HG03108 (cell line): ENCODE measurements around the gene SLC17A7.

Source experiments
- ATAC-seq: cut with Tn5 transposase; IDR thresholded peaks from one replicate; pipeline ENCODE4 v1.9.1; 2021; ENCODE audit warnings: moderate library complexity; ENCODE audit not compliant: unreplicated experiment

The SLC17A7 gene

DNA sequence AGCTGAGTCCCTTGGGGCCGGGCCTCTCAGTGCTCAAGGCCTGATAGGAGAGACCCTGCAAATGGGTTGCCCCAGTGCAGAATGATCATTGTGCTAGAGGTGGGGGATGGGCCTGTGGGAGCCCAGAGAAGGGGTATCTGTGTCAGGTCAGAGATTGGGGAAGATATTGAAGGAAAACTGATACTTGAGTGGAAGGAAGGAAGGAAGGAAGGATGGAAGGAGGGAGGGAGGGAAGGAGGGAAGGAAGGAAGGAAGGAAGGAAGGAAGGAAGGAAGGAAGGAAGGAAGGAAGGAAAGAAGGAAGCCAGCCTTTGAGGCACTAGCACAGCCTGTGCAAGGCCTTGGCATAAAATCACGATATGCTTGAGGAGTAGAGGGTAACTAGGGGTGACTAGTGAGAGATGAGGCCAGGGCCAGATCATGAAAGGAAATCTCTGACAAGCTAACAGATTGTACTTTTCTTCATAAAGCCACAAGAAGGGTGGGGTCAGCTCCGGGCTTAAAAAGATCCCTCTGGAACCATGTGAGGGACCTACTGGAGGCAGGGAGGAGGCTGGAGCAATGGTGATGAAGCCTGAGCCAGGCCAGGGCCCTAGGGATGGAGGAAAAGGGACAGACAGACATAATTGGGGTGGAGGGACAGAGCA is 29.5 kb downstream of the SLC17A7 start:
- no peak for ATAC-seq

DNA sequence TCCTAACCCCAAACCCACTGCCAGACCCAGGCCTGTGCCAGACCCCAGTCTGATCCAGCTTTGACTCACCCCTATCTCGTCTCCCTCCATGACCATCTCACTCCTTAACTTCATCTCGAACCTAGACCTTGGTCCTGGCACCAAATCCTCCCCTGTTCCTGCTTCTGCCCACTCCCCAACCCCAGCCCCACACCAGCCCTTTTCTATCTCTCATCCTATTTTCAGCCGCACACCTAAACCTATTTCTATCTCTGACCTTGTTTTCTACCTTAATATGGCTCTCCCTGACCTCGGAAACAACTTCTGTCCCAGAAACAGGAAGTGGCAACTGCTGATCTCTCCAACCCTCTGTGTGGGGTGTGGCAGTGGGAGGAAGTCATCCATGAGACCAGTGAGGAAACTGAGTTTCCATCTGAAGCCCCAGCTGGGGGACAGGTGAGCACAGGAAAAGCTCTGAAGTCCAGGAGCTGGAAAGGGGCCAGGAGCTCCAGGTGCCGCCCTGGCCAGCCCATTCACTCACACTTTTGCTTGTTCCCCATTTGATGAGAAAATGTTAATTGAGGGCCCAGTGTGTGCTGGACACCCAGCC is 31.8 kb downstream of the SLC17A7 start:
- ATAC-seq: no peak

DNA sequence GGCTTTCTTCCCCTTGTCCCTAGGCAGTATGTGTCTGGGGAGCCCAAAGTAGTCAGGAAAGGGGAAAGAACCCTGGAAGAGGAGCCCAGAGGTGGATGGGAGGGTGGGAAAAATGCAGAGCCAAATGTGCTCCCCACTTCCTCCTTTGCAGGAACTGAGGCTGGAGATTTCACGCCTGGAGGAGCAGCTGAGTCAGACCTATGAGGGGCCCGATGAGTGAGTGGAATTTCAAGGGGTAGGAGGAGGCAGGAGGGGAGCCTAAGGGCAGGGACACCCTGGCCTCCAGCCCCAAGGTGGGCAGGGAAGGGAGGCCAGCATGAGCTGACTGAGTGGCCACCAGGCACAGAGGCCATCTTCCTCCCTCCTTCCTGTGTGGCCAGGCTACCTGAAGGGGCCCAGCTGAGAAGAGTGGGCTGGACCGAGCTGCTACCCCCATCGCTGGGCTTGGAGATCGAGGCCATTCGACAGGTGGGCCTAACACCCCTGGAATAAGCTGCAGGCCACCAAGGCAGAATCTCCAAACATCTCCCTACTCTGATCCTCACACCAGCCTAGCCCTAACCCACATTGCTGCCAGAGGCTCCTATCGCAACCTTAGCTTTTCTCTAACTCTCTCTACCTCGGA is 32.4 kb downstream of the SLC17A7 start:
- no peak for ATAC-seq

DNA sequence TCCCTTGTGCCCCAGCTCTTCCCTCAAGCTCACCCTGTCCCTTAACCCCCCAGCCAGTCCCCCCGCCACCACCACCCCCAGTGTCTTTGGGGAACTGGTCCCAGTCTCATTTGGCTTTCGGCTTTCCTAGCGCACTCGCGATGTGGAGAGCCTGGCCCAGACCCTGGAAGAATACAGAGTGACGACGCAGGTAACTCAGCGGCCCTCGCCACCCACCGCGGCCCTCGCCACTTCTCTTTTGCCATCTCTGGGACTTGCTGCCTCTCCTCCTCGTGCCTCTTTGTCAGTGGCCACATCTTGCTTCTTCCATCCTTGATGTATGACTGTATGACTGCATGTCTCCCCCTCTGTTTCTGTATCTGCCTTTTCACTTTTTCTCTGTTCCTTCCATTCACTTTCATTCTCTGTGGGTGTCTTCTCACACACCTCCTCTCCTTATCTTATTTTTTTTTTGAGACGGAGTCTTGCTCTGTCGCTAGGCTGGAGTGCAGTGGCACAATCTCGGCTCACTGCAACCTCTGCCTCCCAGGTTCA is 33.8 kb downstream of the SLC17A7 start:
- no peak for ATAC-seq

DNA sequence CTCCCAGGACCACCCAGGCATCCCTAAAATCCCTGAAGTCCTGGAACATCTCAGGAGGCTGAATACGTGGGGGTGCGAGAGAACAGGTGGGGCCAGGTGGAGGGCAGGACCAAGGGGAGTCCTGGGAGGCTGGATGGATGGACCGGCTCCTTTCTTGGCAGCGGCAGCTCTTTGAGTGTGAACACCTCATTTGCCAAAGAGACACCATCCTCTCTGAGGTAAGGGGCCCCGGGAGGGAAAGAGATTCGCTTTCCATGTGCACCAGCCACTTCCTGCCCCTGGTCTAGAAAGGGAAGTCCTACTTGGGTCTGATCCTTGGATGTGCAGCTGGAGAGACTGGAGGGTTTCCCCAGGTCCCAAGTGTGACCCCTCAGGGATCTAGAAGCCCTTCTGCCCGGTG is 34.2 kb downstream of the SLC17A7 start:
- no peak for ATAC-seq

DNA sequence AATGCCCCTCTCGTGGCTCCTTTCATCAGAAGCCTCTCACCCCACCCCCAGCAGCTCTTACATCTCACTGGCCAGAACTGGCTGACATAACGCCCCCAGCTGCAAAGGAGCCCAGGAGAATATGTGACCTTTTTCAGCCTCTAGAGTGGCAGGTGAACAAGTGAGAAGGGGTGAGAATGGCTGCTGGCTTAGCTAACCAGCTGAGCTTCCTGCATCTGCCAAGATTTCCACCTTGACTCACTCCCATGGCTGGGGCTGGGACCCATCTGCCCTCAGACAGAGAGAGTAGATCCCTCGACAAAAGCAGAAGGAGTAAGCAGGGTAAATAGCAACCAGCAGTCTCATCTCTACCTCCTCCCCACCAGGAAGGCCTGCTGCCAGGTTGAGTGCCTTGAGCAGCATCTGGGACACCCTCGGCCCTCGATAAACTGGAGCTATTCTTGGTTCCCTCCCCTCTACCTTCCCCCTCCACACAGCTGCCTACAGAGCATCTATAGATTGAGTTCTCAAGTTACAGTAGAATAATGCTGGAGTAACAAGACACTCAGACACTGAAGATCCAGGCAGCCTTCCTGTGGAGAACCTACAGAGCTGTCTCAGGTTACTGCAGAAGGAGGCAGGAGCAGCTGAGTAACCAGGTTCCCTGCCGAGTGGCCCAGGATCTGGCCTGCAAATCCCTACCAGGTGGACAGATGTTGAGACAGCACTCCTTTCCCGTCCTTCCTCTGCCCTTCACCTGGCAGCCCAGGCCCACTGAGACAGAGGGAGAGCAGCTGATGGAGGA is 37.7 kb downstream of the SLC17A7 start:
- no peak for ATAC-seq

DNA sequence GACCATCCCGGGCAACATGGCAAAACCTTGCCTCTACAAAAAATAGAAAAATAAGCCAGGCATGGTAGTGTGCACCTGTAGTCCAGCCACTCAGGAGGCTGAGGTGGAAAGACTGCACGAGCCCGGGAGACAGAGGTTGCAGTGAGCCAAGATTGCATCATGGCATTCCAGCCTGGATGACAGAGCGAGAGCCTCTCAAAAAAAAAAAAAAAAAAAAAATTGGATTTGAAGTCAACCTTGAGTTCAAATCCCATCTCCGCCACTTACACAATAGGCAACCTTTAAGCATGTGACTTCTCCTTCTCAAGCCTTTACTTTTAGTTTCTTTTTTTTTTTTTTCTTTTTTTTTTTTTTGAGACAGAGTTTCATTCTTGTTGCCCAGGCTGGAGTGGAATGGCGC is 41.3 kb downstream of the SLC17A7 start:
- ATAC-seq: no peak

DNA sequence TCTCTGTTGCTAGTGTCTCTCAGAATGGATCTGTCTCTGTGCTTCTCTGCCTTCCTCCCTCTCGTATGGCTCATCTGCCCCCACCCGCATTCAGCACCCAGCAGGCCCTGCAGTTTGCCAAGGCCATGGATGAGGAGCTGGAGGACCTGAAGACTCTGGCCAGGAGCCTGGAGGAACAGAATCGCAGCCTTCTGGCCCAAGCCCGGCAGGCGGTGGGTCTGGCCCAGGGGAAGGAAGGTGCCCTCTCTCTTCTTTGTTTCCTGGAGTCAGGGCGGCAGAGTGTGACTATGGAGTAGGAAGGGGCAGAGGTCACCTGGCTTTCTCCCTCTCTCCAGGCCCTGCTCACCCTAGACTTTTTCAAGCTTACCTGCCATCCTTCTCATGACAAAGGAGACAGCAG is 42.4 kb downstream of the SLC17A7 start:
- no peak for ATAC-seq

DNA sequence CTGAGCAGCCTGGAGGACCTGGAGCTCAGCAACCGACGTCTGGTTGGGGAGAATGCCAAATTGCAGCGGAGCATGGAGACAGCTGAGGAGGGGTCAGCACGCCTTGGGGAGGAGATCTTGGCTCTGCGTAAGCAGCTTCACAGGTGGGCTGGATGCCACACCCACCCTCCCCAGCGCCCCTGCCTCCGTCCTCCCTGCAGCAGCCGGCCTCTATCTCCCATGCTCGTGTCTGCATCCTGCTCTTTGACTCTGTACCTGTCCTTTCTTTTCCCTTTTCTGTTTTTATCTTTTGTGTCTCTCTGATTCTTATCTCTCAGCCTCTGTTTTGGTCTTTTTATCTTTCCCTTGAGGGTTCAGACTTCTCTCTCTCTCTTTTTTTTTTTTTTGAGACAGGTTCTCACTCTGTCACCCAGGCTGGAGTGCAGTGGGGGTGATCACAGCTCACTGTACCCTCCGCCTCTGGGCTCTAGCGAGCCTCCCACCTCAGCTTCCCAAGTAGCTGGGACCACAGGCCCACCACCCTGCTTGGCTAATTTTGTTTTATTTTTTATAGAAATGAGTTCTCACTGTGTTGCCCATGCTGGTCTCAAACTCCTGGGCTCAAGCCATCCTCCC is 43.2 kb downstream of the SLC17A7 start:
- no peak for ATAC-seq

DNA sequence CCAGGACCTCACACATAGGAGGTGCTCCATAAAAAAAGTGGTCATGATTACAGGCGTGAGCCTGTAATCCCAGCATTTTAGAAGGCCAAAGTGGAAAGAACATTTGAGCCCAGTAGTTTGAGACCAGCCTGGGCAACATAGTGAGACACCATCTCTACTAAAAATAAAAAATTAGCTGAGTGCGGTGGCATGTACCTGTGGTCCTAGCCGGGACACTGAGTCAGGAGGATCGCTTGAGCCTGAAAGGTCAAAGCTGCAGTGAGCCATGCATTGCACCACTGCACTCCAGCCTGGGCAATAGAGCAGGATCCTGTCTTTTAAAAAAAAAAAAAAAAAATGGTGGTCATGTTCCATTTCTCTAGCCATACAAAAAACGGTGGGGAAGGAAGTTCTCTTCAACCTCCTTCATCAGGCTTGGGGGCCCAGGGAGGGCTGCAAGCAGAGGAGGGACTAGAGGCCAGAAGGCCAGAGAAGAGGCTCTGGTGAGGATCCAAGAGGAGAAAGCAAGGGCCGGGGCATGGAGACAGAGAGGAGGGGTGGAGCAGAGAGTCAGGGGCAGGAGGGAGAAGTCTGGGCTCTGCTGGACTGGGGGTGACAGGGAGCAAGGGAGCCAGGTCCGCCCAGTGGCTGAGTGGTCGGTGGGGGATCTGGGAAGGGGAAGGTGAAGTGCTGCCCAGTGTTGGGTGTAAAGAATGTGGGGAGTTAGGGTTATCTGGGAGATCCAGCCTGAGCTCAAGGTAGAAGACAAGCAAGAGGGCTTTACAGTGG is 44.4 kb downstream of the SLC17A7 start:
- no peak for ATAC-seq

DNA sequence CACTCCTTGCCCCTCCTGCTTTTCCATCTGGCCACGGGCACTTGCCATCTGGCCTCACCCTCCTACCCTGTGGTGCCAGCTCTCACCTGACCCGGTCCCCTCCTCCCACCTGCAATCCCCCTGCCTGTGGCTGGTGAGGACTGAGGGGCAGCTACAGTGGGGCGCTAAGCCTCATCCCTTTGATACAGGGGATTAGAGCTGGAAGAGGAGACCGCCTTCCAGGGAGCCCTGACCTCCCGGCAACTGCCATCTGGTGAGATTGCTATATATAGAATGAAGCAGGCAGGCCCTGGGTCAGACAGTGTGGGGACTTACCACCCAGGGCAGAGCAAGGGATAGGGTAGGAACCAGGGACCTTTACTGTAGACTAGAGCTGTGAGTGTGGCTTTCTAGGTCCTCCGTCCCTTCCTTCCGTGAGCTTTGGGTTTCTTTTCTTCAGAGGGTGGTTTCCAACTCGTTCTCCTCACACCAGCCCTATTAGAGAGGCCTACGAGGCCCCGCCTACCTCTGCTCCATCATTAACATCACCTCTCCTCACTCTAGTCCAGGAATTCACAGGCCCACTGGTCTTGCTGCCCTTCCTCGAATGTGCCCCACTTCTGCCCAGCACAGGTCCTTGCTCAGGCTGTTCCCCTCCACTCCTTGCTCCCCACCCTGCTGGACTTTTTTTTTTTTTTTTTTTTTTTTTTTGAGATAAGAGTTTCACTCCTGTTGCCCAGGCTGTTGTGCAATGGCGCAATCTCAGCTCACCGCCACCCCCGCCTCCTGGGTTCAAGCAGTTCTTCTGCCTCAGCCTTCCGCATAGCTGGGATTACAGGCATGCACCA is 45.5 kb downstream of the SLC17A7 start:
- no peak for ATAC-seq

DNA sequence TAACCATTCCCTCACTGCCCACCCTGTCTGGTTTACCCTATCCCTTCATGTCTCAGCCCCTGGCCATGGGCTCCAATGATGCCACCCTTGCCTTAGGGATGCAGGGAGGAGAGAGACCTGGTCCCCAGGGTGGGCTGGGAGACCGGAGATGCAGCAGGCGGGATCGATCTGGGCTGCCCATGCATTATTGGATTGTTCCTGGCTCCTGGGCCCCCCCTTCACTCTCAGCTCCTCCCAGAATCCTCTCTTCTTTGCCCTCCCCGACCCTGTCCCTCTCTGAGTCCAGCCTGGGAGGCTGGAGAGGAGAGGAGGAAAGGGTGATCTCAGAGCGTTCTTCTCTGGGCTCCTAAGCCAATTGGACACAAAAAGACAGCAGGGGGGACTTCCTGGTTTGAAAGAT is 47.4 kb downstream of the SLC17A7 start:
- no peak for ATAC-seq

DNA sequence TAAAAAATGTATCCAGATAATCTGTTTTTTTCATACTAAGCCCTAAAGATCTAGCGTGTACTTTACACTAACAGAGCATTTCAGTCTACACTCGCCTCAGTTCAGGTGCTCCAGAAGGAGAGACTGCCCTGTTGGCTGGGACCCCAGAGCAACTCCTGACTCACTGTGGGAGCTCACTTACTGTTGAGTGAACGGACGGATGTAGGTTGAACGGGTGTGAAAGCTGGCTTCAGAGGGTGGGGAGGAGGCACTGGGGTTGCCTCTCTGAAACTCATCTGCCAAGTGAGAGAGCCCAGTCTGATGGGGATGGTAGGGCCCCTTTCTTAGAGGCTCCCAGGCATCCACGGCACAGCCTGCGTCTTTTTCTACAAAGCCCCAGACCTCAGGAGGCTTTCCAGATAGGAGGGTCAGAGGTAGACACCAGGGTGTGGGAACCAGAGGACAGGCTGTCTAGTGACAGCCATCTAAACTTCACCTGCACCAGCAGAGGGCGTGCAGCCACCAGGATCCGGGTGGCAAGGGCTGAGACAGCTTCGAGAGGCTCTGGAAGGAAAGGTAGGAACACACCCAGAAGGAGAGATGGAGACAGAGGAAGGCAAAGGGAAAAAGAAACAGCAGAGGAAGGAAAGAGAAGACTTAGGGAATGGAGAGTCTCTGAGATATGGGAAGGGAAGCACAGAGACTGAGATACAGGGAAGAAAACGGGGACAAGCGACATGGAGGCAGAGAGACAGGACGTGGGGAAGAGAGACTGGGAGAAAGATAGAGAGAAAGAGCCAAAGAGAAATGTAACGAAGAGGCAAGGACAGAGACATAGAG is 49.5 kb downstream of the SLC17A7 start:
- ATAC-seq: peak; percentile 49

DNA sequence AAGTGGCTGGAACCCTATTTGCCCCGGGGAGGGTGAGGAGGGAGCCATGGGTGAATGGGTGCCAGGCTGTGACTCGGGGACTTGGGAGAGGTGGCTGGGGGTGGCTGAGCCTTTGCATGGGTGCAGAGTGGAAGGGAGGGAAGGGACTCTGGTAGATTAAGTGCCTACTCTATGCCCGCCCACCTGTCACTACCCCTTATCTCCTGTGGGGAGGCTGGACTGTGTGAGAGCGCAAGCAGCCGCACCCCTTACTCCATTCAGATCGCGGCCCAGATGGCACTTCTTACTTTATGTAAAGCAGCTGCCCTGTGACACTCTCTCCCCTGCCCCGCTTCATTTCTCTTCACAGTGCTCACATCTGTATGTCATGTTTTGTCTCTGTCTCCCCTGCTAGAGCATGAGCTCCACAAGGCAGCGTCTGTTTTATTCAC is 50.4 kb downstream of the SLC17A7 start:
- no peak for ATAC-seq

DNA sequence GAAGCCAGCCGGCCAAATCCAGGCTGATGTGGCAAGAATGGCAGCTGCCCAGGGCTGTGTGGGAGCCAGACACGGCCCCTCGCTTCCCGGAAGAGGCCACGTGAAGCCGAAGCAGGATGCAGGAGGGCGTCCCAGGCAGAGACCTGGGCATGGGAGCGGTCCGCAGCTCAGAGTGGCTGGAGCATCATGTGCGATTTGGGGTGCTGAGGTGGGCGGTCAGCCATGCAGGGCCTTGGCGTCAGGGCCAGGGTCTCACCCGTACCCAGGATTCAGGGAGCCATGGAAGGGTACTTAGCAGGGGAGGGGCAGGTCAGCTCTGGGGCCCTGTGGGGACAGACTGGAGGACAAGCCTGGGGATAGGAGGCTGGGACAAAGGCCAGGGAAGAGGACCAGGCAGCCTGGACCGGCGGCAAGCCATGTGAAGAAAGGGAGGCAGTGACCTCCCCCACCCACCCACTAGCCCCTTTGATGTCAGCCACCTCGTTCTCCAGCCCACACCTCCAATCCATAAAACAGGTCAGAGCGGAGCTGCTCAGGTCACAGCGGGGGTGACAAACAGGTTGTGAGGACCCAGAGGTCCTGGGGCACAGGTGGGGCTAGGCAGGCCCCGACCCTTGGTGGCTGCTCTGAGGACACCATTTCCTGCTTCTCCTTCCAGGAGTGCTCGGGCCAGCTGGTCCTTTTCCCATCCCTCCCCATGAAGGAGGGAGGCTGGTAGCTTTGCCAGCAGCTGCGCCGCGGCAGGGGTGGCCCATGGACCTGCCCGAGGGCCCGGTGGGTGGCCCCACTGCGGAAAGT is 51.0 kb downstream of the SLC17A7 start:
- ATAC-seq: no peak

DNA sequence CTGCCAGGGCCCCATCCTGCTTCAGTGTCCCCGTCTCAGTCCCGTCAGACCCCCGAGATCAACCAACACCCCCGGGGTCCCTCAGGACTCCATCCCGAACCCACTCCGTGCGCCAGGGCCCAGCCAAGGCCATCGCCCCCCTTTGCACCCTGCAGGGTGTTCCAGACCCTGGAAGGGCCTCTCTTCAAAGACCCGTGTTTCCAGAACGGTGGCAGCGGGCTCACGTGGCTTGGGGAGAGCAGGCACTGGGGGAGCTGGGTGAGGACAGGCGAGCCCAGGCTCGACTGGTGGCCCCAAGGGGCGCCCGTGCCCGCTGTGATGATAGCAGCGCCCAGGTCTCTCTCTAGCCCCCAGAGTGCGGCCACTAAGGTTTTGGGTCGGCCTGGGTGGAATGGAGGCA is 51.9 kb downstream of the SLC17A7 start:
- no peak for ATAC-seq

DNA sequence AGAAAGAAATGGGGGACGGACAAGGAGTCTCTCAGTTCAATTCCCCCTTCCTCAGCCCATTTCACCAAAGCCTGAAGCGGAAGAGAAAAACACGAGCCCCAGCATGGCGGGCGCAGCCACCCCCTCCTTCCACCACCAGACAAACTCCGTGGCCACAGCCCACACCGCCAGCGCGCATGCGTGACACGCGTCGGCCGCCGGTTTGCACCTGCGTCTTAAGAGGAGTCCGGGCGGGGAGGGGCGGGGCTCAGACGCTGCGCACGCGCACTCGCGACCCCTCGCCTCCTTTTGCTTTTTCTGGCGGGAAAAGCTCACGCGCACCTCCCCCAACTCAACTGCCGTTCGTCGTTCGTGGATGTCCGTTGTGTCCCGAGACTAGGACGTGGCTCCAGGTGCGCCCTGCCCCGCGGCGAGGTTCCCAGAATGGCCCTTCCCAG is 53.4 kb downstream of the SLC17A7 start, which contains the start of gene KASH5:
Gene KASH5 (plus strand): TSS at position 314 of the 437 bp plus-strand sequence. CDS start 2,635 bp downstream, outside the sequence.
- no peak for ATAC-seq

DNA sequence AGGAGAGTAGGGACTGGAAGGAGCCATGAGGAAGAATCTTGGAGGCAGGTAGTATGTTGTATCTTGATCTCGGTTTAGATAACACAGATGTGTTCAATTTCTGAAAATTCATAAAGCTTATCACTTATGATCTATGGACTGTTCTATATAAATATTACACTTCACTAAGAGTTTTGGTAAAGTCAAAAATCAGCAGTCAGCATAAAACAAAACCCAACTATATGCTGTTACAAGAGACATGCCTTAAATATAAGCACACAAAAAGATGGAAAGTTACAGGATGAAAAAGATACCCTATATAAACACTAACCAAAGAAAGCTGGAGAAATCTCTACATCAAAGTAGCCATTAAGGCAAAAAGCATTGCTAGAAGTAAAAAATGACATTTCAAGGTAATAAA is 57.7 kb downstream of the SLC17A7 start:
- ATAC-seq: no peak
